ENCODE measurements around the gene SMCHD1.

DNA sequence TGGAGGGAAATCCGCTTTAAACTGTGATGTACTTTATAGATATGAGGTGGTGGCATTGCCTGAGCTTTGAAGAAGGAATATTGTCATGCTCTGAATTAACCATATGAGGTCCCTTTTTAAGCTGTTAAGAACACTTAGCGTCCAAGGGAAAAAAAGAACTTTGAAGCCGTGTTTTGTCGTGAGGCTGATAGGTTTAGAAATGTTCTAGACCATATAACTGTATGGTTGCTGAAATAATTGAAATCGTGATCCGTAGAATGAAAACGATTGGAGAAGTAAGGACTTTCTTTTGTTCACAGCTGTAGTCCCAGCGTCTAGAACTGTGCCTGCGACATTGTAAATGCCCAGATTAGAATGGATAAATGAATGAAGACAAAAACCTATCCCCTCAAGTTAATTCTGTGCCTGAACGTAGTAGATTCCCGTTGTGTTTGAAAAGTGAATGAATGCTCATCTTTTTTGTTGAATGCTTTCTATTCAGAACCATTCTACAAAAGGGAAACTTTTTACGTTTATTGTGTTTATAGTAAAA lies 1.5 kb downstream of the SMCHD1 start:
- no peak for TF ChIP-seq EZH2 (IDR thresholded peaks at IDR 0.05; ENCODE audit: borderline replicate concordance, insufficient read depth, low read depth, low read length, poor library complexity, severe bottlenecking)
- TF ChIP-seq, protein P1, sequence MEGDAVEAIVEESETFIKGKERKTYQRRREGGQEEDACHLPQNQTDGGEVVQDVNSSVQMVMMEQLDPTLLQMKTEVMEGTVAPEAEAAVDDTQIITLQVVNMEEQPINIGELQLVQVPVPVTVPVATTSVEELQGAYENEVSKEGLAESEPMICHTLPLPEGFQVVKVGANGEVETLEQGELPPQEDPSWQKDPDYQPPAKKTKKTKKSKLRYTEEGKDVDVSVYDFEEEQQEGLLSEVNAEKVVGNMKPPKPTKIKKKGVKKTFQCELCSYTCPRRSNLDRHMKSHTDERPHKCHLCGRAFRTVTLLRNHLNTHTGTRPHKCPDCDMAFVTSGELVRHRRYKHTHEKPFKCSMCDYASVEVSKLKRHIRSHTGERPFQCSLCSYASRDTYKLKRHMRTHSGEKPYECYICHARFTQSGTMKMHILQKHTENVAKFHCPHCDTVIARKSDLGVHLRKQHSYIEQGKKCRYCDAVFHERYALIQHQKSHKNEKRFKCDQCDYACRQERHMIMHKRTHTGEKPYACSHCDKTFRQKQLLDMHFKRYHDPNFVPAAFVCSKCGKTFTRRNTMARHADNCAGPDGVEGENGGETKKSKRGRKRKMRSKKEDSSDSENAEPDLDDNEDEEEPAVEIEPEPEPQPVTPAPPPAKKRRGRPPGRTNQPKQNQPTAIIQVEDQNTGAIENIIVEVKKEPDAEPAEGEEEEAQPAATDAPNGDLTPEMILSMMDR (IDR thresholded peaks at IDR 0.05), result no peak
